Skeletal muscle satellite cell (primary cell): ENCODE data around the gene MAP2K6.
A peak's percentile ranks its signal among the peaks of the same experiment; 100 is the strongest.

Experiments
- H3K27me3 ChIP-seq: 2 replicates; pipeline ENCODE4 v1.7.0; 2013; ENCODE audit warnings: low read length; ENCODE audit not compliant: control insufficient read depth, insufficient read depth
- H3K36me3 ChIP-seq: 2 replicates; pipeline ENCODE4 v1.7.0; 2013; ENCODE audit warnings: mild to moderate bottlenecking, control low read depth, low read length; ENCODE audit not compliant: insufficient read depth
- H3K4me1 ChIP-seq: 2 replicates; pipeline ENCODE4 v1.7.0; 2013; ENCODE audit warnings: low read length; ENCODE audit not compliant: control insufficient read depth, insufficient read depth
- H3K4me2 ChIP-seq: 2 replicates; pipeline ENCODE4 v1.7.0; 2013; ENCODE audit warnings: mild to moderate bottlenecking, low read length
- H3K4me3 ChIP-seq: 2 replicates; pipeline ENCODE4 v1.7.0; 2013; ENCODE audit warnings: low read length
- H3K9ac ChIP-seq: 2 replicates; pipeline ENCODE4 v1.7.0; 2013; ENCODE audit warnings: mild to moderate bottlenecking, low read depth, low read length, moderate library complexity
- H3K9me3 ChIP-seq: replicated peaks from 2 replicates; pipeline ENCODE4 v1.7.0; 2013; ENCODE audit warnings: mild to moderate bottlenecking, control low read depth, low read length

MAP2K6 gene

DNA sequence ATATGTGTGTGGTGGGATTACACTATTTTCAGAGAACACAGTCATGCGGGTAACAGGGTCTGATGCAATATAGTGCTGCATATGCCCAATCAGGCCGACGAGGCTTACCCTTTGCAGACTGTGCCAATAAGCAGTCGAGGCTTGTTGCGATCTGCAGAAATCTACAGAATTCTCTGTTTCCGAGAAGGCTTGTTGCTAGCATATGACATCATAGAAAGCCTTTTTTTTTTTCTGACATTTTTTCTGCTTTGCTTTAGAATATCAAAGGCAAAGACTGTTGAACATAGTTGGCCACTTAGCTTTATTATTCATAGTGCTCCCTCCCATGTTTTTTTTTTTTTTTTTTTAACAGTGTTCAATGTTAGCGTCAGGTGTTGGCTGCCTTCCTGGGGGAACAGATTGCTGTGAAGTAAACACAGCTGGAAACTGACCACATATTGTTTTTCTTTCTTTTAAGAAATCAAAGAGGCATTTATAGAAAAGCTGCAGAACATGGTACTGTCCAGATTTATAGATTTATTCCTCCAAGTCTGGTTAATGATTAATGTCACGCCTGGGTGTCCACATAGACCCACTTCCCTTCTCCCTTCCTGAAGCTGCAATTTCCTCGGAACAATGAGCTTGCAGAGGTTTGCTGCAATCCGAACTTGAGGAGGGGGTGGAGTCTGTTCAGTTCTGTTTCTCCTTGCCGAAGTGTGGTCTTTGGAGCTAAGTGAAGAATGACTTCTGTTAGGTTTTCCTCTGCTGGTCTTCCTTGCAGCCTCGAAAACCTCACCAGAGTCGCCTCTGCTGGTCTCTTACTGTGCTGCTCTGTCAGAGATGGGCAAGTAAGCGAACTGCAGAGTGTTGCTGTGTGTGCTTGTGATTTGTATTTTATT lies 87.3 kb downstream of the MAP2K6 start:
- H3K9me3 ChIP-seq = no peaks in the 10 kb centered on the region
- peaks cover 14% of the 10 kb centered on the region for H3K4me1 ChIP-seq
- no peaks in the 10 kb centered on the region for H3K27me3 ChIP-seq
- peak overlapping the region; percentile 56 for H3K4me2 ChIP-seq
- H3K4me3 ChIP-seq = peak overlapping the region; percentile 12
- H3K36me3 ChIP-seq = no peaks in the 10 kb centered on the region
- H3K9ac ChIP-seq = no peak overlapping the region

DNA sequence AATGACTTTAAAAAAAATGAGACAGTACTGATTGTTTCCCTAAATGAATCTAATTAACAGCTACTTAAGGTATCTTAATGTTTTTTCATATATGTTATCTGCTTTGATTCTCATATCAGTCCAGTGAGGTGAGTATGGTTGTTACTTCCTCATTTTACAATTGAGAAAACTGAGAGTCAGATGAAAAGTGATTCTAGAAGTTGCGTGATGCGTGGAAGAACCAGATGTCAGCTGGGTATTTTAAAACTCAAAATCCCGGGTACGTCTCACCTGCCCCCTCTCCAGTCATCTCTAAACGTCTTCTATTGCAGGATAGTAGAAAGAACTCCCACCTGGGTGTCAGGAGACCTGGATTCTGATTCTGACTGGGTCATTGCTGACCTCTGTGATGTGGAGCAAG lies 89.2 kb downstream of the MAP2K6 start:
- Histone ChIP-seq H3K4me3 (no peak overlapping the region), H3K9me3 (no peaks in the 10 kb centered on the region), H3K4me2 (no peak overlapping the region), H3K36me3 (no peaks in the 10 kb centered on the region), H3K9ac (no peak overlapping the region), H3K4me1 (peaks cover 14% of the 10 kb centered on the region), H3K27me3 (no peaks in the 10 kb centered on the region)

DNA sequence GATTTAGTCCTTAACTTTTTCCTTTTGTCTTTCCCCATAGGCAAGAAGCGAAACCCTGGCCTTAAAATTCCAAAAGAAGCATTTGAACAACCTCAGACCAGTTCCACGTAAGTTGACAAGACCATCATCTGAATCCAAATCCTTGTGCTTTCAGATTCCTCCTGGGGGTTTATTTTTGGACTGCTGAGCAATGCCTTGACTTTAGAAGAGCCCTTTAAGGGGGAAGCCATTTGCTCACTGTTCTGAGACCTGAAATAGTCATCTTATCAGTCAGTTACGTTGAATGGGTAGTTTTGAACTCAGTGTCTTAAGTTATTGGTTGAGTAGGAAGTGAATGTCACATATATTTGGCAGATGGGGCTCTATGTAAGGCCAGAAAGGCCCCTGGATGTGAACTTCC lies 91.2 kb downstream of the MAP2K6 start:
- Histone ChIP-seq H3K27me3 (no peaks in the 10 kb centered on the region), H3K4me2 (no peak overlapping the region), H3K9me3 (no peaks in the 10 kb centered on the region), H3K4me3 (no peak overlapping the region), H3K4me1 (peaks cover 14% of the 10 kb centered on the region), H3K36me3 (no peaks in the 10 kb centered on the region), H3K9ac (no peak overlapping the region)

DNA sequence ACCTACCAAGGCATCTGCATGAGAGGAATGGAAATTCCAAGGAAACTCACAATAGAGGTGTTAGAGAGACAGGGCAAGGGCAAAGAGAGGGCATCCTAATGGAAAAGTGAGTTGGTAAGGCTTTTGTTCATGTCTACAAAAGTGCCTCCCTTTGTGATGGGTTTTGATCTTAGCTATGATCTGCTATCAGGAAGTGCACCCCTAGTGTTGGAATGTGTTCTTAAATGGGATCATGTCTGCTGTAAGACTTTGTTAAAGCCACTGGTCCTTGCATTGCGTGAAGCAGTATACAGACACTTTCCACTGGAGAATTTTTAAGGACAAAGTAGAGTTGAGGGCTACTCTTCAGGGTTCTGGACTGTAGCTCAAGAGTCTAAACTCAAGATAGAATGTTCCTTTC lies 92.0 kb downstream of the MAP2K6 start:
- H3K9me3 ChIP-seq = no peaks in the 10 kb centered on the region
- H3K4me2 ChIP-seq = no peak overlapping the region
- peaks cover 6% of the 10 kb centered on the region for H3K4me1 ChIP-seq
- no peak overlapping the region for H3K4me3 ChIP-seq
- no peaks in the 10 kb centered on the region for H3K27me3 ChIP-seq
- no peak overlapping the region for H3K9ac ChIP-seq
- no peaks in the 10 kb centered on the region for H3K36me3 ChIP-seq

DNA sequence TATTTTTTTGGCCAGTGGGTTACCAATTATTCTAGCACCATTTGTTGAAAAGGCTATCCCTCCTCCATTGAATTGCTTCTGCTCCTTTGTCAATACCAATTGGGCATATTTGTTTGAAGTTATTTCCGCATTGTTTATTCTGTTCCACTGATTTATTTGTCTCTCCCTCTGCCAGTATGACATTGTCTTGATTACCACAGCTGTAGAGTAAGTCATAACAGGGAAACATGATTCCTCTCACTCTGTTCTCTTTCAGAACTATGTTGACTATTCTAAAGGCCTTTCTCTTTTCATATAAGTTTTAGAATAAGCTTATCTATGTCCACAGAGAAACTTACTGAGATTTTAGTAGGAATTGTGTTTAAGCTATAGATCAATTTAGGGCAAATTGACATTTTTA lies 94.3 kb downstream of the MAP2K6 start:
- Histone ChIP-seq H3K4me2 (no peak overlapping the region), H3K27me3 (no peaks in the 10 kb centered on the region), H3K9me3 (no peaks in the 10 kb centered on the region), H3K36me3 (no peaks in the 10 kb centered on the region), H3K4me3 (no peak overlapping the region), H3K9ac (no peak overlapping the region), H3K4me1 (no peaks in the 10 kb centered on the region)

DNA sequence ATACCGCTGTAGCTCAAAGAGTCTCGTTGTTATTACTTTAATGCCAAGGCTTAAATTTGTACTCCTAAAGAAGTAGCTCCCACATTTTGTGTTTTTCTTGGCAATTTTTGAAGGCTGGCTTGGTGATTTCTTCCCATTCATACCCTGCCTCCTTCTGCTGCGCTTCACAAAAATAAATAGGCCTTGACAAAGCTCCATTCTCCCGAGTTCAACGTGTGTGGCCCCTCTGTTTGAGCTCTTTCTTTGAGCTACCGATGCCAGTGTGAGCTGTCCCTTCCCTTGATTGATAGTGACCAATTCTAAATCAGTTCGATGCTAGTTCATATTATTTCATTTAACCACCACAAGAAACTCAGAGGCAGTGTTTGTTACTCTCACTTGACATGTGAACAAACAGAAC lies 96.8 kb downstream of the MAP2K6 start:
- no peak overlapping the region for H3K9ac ChIP-seq
- H3K36me3 ChIP-seq = no peaks in the 10 kb centered on the region
- H3K4me1 ChIP-seq = no peaks in the 10 kb centered on the region
- H3K9me3 ChIP-seq = no peaks in the 10 kb centered on the region
- no peak overlapping the region for H3K4me2 ChIP-seq
- H3K4me3 ChIP-seq = no peak overlapping the region
- H3K27me3 ChIP-seq = no peaks in the 10 kb centered on the region

DNA sequence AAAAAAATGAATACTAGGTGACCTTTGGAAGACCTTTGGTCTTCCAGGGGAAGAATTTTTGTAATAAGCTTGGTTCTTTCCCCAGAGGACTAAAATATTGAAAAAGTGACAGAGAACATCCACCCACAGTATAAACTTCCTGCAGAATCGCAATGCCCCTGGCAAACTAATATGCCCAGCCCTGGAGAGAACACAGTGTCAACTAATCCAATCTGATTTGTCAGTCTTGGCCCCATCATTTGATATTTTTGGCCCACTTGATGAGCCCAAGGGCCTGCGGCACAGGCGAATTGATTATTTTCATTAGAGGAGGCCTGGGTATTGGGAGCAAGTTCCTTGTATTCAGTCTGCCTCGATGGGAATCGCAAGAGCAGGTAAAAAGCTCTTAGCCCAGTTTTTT lies 98.4 kb downstream of the MAP2K6 start:
- Histone ChIP-seq H3K9ac (no peak overlapping the region), H3K36me3 (no peaks in the 10 kb centered on the region), H3K4me3 (no peak overlapping the region), H3K4me2 (no peak overlapping the region), H3K27me3 (no peaks in the 10 kb centered on the region), H3K4me1 (no peaks in the 10 kb centered on the region), H3K9me3 (no peaks in the 10 kb centered on the region)

DNA sequence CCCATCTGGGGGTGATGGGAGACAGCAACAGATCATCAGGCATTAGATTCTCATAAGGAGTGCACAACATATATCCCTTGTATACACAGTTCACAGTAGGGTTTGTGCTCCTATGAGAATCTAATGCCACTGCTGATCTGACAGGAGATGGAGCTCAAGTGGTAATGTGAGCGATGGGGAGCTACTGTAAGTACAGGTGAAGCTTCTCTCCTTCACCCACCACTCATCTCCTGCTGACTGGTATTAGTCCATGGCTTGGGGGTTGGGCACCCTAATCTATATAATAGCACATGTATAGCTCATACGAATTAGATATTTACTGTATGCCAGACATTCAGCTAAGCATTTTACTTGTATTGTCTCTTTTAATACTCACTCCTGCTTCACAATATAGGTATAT lies 101.7 kb downstream of the MAP2K6 start:
- Histone ChIP-seq H3K4me3 (no peak overlapping the region), H3K36me3 (no peaks in the 10 kb centered on the region), H3K27me3 (no peaks in the 10 kb centered on the region), H3K4me1 (no peaks in the 10 kb centered on the region), H3K4me2 (no peak overlapping the region), H3K9ac (no peak overlapping the region), H3K9me3 (no peaks in the 10 kb centered on the region)

DNA sequence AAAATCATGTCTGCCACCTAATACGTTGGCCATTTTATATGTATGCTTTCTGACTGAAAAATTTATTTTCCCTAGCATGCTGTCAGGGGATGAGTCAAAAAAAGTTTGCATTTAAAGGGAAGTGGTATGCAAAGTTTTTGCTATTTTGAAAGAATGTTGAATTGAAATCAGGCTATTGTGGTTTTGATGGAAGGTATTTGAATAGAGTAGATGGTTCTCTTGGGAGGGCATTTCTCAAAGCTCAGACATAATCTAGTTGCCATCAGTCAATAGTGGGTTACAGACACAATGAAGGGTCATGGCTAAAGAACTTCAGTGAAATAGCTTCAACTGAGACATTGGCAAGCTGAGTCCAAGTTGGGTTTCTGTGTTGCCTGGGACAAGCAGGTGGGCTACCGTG lies 102.4 kb downstream of the MAP2K6 start:
- H3K4me2 ChIP-seq = no peak overlapping the region
- H3K4me1 ChIP-seq = no peaks in the 10 kb centered on the region
- no peaks in the 10 kb centered on the region for H3K36me3 ChIP-seq
- H3K9me3 ChIP-seq = no peaks in the 10 kb centered on the region
- H3K9ac ChIP-seq = no peak overlapping the region
- no peak overlapping the region for H3K4me3 ChIP-seq
- no peaks in the 10 kb centered on the region for H3K27me3 ChIP-seq

DNA sequence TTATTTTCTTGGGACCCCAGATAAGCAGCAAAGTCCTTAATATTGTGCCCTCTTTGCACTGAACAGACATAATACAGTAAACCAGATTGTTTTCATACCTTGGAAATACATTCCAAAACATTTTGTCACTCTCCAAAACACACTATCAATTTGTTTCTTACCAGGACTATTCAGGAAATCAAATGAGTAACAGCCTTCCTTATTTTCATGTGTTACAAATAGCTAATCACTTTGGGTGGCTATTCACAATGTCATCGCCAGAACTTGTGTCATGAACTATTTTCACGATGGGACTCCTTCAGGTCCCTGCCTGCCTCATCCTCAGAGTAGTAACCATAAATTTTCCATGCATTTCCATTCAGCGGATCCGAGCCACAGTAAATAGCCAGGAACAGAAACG lies 104.5 kb downstream of the MAP2K6 start:
- no peaks in the 10 kb centered on the region for H3K9me3 ChIP-seq
- no peak overlapping the region for H3K4me3 ChIP-seq
- no peak overlapping the region for H3K4me2 ChIP-seq
- H3K36me3 ChIP-seq = no peaks in the 10 kb centered on the region
- H3K9ac ChIP-seq = no peak overlapping the region
- no peaks in the 10 kb centered on the region for H3K27me3 ChIP-seq
- no peaks in the 10 kb centered on the region for H3K4me1 ChIP-seq

DNA sequence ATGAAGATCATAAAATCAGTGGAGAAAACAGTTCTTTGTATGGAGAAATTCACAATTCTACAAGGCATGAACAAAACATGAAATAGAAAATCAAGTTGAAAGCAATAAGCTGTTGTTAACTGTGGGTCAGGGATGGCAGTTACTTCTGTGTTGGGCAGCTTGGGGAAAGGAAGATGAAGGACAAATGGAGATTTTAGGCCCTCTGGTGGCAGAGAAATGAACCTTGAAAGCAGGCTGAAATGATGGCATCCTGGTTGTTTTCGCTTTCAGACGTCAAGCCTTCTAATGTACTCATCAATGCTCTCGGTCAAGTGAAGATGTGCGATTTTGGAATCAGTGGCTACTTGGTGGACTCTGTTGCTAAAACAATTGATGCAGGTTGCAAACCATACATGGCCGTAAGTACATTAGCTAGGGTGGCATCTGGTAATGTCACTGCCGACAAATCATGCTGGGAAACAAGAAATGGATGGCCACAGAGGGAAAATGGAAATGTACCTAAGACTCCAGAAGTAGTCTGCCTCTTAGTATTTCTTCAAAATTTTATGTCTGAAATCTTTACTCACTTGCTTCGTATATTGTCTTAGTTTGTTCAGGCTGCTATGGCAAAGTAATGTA lies 108.9 kb downstream of the MAP2K6 start:
- H3K9ac ChIP-seq = no peak overlapping the region

DNA sequence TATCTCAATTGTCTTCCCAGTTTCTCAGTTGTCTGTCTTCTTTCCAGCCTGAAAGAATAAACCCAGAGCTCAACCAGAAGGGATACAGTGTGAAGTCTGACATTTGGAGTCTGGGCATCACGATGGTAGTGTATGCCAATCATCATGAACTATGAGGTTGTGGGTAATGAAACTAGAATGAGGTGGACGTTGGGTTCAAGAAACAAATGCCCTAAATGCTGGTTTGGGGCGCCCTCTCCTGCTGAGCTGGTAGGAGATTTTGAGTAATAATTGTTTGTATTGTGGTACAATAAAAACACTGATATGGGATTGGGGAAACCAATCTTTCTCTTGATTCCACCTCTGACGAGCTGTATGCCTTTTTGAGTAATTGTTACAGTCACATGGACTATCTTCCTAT lies 110.4 kb downstream of the MAP2K6 start:
- no peaks in the 10 kb centered on the region for H3K36me3 ChIP-seq
- H3K4me3 ChIP-seq = no peak overlapping the region
- H3K4me1 ChIP-seq = peaks cover 4% of the 10 kb centered on the region
- no peaks in the 10 kb centered on the region for H3K9me3 ChIP-seq
- no peak overlapping the region for H3K4me2 ChIP-seq
- H3K9ac ChIP-seq = no peak overlapping the region
- H3K27me3 ChIP-seq = no peaks in the 10 kb centered on the region

More for the DNA sequence above, 108.9 kb downstream of the MAP2K6 start:
- no peaks in the 10 kb centered on the region for H3K9me3 ChIP-seq
- peaks cover 4% of the 10 kb centered on the region for H3K4me1 ChIP-seq
- peak overlapping the region; percentile 35 for H3K4me3 ChIP-seq
- H3K36me3 ChIP-seq = no peaks in the 10 kb centered on the region
- peak overlapping the region; percentile 59 for H3K4me2 ChIP-seq
- no peaks in the 10 kb centered on the region for H3K27me3 ChIP-seq
